Fibroblast of villous mesenchyme (primary cell): ENCODE data around the gene MCEE. TPM values are rescaled to one million over a fixed set of nuclear protein-coding genes. Genes with fewer than 3 reads are reported as not detected.

Experiments used
- DNase-seq: peaks from one replicate; pipeline ENCODE4 v3.0.0-alpha.2; 2010; ENCODE audit warnings: low read depth
- H3K4me3 ChIP-seq: 2 replicates; pipeline ENCODE4 v1.5.1; 2011; ENCODE audit warnings: low read depth, mild to moderate bottlenecking, low read length
- small RNA-seq: library from RNA; depleted of rRNA; stranded (forward); fragments of <200 nt; gene quantifications from one replicate; pipeline ENCODE3, GENCODE V24; 2012
- total RNA-seq: library from RNA; depleted of rRNA; stranded (reverse); fragments of >200 nt; gene quantifications from 2 replicates; pipeline ENCODE4 v1.2.3, GENCODE V29; 2012
- TF ChIP-seq, protein P1 (sequence below): IDR thresholded peaks from 2 replicates; pipeline ENCODE4 v1.5.1; 2012; ENCODE audit warnings: low read depth, mild to moderate bottlenecking, low read length; ENCODE audit not compliant: insufficient read depth

The MCEE gene
- total RNA-seq, 1 donor, result 14.2 TPM

DNA sequence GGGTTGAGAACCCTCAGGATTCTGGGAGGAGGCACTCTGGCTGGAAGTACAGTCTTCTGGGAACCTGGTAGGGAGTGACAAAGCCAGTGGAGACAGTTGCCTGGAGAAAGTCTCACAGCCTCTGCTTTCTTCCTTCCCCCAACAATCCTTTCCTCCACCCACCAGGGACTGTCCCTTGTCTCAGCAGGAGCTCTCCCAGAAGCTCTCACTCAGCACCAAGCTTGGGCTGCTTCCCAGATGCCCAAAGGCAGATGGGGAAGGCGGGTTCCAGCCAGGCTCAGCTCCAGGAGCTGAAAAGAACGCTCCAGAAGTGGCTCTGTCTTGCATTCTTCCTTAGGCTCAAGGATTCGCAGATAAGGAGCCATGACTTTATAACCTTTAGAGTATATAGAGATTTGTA, 69.2 kb downstream of the MCEE start:
- TF ChIP-seq, protein P1, sequence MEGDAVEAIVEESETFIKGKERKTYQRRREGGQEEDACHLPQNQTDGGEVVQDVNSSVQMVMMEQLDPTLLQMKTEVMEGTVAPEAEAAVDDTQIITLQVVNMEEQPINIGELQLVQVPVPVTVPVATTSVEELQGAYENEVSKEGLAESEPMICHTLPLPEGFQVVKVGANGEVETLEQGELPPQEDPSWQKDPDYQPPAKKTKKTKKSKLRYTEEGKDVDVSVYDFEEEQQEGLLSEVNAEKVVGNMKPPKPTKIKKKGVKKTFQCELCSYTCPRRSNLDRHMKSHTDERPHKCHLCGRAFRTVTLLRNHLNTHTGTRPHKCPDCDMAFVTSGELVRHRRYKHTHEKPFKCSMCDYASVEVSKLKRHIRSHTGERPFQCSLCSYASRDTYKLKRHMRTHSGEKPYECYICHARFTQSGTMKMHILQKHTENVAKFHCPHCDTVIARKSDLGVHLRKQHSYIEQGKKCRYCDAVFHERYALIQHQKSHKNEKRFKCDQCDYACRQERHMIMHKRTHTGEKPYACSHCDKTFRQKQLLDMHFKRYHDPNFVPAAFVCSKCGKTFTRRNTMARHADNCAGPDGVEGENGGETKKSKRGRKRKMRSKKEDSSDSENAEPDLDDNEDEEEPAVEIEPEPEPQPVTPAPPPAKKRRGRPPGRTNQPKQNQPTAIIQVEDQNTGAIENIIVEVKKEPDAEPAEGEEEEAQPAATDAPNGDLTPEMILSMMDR, result no peak
- H3K4me3 ChIP-seq, result no peak overlapping the region
- DNase-seq, result no peak

DNA sequence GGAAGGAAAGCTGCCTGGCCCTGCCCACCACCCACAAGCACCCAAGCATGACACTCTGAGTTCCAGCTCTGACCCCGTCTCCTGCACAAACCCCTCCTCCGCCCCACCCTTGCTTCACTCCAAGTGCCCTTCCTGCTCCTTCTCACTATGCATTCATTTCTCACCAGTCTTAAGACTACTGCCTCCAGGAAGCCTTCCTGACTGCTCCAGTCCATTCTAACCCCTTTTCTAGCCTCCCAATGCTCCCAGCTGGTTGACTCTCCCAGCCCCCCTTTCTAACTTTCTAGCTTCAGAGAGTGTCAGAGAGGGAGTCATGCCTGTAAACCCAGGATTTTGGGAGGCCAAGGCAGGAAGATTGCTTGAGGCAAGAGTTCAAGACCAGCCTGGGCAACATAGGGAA, 69.8 kb downstream of the MCEE start:
- TF ChIP-seq, protein P1, result no peak
- no peak overlapping the region for H3K4me3 ChIP-seq
- DNase-seq, result no peak

Small RNAs within 50 kb of the gene (small RNA-seq; reads per million reads assigned to genes)
- not detected for gene AC007881.1

Other genes with a start within 250 kb of the MCEE start
- gene VAX2, start 229.7 kb downstream of the MCEE start, total RNA-seq, result 0.43 and 2.9 TPM in 2 replicates
- 0.97 TPM in 1 of 2 replicates, not detected in the other for gene ATP6V1B1, start 194.3 kb downstream of the MCEE start, total RNA-seq
- gene ANKRD53, start 151.6 kb downstream of the MCEE start, total RNA-seq, result 0.43 and 1.3 TPM in 2 replicates
- 22.9 and 35.4 TPM in 2 replicates for gene TEX261, start 135.4 kb downstream of the MCEE start, total RNA-seq
- 42.7 and 50.6 TPM in 2 replicates for gene NAGK, start 61.6 kb downstream of the MCEE start, total RNA-seq
- gene MPHOSPH10, start 405 bp upstream of the MCEE start, total RNA-seq, result 17.1 and 18.1 TPM in 2 replicates
- gene PAIP2B, start 96.9 kb upstream of the MCEE start, total RNA-seq, result under 0.01 and 0.43 TPM in 2 replicates
- 117 and 139 TPM in 2 replicates for gene ZNF638, start 201.6 kb upstream of the MCEE start, total RNA-seq